UCSD-AML1 (cell line): ENCODE data around the gene DGCR8.

Source experiments
- DNase-seq: peaks from one replicate; lab custom pipeline; 2025; ENCODE audit not compliant: unreplicated experiment; lab: John Stamatoyannopoulos, UW

DGCR8 gene

DNA sequence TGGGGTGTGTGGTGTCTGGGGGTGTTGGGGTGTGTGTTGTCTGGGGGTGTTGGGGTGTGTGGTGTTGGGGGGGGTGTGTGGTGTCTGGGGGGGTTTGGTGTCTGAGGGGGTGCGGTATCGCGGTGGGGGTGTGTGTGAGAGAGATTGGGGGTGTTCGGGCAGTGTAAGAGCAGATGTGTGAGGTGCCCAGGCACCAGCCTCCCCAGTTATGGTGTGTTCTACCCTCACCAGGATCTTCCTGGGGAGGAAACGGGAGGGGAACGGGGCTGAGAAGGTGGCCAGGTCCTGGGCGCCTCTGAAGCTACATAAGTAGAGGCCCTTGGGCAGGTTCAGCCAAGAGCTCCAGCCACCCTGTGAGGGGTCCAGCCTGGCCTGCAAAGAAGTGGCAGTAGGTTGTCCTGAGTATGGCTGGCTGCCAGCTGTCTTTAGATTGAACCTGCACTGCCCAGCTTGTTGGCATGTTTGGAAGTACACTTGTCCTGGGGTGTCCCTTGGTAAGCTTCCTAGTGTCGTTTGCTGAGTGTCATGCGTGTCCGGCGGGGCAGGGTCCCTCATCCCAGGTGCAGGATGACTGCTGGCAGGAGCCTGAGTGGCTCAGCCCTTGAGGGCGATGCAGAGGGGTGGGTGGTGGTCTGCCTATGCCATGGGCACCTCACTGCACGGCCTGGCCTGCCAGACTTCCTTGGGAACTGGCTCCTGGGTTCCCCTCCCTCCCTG is 43.5 kb downstream of the DGCR8 start:
- DNase-seq = no peak

DNA sequence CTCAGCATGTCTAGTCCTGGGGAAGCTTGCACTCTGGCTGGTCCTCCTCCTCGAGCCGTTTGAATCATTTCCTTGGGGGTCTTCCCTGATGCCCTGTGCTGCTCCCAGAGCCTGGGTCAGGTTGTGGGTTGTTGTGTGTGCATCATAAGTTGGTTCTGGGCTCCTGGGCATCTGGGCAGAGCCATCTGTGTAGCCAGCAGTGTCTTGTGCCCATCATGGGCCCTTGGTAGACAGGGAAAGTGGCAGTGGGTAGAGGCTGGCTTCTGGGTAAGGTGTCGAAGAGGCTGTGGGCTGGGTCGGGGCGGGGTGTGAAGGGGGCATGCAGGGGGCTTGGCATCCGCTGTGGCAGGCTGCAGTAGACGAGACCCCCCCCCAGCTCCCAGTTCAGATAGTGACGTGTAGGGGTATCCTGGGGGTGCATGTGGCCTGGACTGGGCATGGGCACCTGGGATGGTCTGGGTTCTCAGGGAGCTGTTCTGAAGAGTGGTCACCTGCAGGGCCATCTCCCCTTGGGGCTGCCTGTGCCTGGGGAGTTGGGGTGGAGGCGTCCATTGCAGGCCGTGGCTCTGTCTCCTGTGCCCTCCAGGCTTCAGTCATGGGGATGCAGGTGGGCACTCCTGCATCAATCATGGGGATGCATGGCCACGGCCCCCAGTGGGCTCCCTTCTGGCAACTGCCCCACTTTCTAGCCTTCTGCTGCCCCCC is 44.2 kb downstream of the DGCR8 start:
- no peak for DNase-seq

DNA sequence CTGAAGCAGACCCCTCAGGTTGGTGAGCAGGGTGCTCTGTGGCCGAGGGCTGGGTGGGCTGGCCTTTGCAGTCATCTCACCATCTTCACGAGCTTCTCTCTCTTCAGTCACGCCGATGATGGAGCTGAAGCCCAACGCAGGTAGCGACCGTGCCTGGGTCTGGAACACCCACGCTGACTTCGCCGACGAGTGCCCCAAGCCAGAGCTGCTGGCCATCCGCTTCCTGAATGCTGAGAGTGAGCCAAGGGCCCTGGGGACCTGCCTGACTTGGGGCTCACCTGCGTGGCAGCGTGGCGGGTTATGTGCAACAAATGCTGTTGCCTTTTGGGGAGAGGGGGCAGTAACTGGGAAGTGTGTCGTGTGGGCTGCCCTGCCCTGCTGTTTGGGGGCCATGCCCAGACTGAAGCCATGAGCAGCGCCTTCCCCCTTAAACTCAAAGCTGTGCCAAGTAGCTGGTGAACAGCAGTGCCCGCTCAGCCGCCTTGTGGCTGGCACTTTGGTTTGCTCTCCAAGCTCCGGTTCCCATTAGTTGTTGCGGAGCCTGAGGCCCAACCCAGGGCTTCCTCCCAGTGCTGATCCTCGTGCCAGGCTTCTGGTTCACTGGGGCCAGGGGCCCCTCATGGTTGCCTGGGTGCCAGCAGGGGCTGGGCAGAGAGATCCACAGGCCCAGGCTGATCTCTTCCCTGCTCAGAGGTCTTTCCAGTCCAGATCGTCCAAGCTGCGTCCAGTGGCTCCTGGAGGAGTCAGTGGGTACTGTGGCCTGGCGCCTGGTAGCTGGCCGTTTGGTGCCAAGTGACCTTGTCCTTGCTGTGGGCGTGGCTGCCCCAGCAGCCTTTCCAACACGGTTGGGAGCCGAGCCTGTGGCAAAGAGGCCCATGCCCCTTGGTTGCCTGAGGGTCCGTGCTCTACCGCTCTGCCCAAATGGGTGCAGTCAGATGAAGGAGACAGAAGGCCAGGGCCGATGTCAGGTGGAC is 45.4 kb downstream of the DGCR8 start:
- no peak for DNase-seq

DNA sequence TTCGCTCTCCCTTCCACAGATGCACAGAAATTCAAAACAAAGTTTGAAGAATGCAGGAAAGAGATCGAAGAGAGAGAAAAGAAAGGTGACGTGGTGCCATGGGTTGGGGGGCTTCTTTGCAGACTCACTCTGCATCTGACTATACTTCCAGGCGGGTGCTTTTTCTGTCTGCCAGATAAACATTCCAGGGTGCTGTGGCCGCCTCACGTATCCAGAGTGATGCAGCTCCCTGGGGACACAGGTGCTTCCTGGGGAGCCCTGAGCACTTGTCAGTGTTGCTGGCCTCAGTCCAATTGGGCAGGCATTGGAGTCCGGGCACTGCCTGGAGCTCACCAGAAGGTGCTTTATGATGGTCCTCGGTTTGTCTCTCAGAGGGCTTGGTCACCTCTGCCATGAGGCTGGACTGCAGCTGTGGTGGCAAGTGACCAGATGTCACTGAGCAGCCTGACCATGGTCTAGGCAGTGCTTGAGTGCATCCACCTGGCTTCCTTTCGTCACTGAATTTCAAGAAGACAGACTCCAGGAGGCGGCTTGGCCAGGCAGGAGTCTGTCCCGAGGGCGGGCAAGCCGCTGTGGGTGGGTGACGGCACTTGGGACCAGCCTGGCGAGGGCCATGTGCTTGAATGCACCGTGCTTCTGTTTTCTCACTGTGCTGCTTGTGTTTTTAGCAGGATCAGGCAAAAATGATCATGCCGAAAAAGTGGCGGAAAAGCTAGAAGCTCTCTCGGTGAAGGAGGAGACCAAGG is 46.4 kb downstream of the DGCR8 start:
- no peak for DNase-seq

DNA sequence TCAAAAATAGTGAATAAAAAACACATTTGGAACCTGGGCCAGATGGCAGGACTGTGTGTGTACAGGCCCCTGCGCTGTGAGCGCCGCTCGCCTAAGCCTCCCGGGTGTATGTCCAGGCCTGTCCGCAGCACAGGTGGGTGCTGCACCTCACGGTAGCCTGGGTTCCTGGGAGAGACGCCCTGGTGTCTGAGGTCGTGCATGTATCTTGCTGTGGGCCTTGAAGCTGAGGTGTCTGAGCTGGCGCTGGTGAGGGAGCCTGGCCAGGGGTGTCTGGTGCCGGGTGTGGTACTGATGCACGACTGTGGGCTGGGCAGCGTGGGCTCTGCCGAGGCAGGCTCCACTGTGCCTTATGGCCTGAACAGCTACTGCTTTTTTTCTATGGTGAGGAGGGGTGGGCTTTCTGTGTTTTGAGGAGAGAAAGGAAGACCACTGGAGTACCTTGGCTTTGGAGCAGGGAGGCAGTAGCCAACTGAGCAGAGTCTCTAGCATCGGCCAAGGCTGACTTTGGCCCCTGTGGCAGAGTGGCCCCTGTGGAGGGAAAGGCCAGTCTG is 47.4 kb downstream of the DGCR8 start:
- DNase-seq = no peak

DNA sequence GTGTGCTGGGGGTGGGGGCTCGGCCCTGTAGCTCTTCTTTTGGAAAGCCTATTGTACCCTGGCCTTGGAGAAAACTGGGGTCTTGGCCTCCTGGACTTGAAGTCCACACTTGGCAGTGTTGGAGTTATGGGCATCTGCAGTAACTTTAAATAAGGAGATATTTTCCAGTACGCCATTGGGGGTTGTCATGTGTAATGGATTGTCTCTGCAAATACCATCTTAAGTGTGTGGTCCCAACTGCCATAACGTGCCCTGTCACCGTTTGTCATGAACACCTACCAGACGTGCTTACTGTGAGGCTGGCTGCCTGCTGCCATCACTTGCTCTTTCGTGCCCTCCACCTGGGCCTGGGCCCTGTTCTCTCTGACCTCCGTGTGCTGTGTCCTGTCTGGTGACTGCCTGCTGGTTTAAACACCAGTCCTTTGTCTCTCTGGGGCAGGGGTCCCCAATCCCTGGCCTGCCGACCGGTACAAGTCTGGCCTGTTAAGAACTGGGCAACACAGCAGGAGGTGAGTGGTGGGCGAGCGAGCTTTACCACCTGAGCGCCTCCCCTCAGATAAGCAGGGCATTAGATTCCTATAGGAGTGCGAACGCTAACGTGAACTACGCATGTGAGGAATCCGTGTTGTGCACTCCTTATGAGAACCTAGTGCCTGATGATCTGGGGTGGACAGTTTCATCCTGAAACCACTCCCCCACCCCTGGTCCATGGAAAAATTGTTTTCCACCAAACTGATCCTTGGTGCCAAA is 48.0 kb downstream of the DGCR8 start:
- DNase-seq = no peak

DNA sequence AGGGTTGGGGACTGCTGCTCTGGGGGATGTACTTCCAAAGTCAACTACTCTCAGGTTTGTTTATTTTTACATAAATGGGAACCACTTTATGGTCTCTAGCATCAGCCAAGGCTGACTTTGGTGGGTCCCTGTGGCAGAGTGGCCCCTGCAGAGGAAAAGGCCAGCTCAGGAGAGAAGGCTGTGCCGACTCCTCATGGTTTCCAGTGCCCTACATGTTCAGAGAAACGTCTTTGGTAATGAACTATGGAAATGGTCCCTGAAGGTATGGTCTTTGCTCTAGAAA is 48.5 kb downstream of the DGCR8 start:
- no peak for DNase-seq

DNA sequence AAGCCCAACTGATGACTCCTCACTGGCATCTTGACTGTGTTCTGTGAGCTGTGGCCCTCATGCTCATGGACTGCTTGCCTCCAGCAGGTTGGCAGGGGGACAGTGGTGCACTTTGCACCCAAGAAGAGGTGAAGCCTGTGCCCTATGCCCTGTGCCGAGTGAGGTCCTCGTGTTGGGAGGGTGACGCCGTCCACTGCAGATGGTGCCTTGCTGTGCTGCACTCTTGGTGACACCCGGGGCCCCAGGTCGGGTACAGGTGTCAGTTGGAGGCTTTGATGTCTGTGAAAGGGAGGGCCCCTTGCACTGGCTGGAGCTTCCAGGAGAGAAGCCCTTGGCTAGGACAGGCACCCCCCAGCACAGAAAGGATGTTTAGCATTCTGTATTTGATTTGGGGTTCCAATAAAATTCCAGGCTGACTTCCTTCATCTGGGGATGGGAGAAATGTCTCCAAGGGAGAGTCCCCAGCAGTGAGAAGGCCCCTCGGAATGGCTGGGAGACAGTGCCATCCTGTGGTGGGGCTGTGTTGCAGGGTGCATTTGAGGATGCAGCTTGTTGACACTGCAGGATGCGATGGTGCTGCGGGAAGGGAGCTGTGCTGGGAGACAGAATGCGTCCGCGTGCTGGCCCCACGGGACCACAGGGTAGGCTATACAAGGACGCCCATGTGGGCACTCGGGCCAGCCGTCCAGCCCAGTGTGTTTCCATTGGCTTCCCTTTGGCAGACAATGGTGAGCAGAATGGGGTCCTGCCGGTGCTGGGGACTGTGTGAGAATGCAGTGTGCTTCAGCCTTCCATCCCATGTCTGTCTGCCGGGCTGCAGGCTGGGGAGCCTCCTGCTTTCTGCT is 49.1 kb downstream of the DGCR8 start:
- DNase-seq = peak; percentile 50

DNA sequence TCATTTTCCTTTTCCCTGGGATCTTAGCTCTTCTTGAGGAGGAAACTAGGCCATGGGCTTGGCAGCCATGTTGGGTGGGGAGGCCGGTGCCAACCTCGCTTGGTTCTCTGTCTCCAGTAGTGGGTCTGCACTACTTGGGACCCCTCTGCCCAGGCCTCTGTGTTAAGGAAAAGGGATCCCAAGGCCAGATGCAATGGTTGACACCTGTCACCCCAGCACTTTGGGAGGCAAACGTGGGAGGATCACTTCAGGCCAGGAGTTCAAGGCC is 49.6 kb downstream of the DGCR8 start:
- DNase-seq = no peak

DNA sequence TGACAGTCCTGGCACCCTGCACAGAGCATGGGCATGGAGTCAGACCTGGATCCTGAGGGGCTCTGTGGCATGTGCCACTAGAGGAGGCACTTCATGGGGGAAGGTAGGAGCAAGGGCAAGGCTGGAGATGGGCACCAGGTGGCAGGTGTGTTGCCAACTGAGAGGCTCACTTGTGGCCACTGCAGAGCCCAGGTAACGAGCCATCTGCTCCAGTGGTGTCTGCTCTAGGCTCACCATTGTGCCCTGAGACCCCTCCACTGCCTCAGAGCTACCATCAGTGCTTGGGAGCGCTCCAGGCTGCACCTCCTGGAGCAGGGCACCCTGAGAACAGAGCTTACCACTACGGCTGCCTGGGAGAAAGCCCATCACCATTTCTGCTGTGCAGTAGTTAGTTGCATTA is 50.3 kb downstream of the DGCR8 start:
- no peak for DNase-seq

DNA sequence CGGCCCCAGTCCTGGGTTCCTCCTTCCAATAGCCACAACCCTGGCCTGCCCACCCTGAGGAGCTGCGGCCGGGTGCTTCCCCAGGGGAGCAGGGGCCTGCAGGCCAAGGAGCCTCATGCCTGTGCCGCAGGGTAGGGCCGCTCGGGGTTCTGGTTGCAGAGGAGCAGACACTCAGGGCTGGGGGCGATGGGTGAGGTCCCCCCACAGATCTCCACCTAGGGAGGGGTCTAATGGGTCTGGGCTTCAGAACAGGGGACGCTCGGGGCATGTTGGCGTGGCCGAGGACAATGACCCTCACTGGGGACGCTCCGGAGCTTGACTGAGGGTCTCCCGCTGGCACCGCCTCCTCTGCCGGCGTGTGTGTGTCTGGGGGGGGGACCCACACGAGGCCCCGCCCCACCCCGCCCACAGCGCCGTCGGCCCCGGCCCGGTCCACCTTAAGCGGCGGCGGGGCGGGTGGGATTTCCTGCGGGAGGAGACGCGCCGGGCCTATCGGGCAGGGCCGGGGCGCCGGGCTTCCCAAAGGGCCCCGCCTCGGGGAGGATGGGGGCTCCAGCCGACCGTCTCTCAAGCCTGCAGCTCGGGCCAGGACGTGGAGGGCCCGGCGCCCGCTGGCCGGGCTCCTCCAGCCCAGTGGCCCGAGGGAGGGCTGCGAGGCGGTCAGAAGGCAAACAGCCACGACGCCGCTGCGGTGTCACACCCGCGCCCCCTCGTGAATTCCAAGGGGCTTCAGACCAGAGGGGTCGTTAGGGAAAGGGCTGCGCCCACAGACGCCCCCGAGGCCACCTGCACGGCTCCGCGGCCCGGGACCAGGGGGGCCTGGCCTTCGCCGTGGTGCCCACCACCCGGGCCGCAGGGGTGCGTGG is 50.9 kb downstream of the DGCR8 start:
- peak; percentile 85 for DNase-seq

DNA sequence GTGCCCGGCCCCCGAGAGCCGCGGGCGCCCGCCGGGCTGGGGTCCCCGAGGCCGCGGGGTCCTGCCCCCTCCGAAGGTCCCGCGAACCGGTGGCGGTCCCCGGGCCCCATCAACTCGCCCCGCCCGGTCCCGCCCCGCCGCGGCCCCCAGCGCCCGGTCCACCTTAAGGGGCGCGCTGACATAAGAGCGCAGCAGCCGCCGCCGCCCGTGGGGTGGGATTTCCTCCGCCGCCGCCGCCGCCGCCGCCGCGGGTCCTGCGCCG is 51.5 kb downstream of the DGCR8 start, which contains the start of gene ZDHHC8:
TSS of gene ZDHHC8 (plus strand) at position 208 of the 262 bp plus-strand sequence. CDS start 144 bp downstream, outside the sequence.
- peak; percentile 47 for DNase-seq

DNA sequence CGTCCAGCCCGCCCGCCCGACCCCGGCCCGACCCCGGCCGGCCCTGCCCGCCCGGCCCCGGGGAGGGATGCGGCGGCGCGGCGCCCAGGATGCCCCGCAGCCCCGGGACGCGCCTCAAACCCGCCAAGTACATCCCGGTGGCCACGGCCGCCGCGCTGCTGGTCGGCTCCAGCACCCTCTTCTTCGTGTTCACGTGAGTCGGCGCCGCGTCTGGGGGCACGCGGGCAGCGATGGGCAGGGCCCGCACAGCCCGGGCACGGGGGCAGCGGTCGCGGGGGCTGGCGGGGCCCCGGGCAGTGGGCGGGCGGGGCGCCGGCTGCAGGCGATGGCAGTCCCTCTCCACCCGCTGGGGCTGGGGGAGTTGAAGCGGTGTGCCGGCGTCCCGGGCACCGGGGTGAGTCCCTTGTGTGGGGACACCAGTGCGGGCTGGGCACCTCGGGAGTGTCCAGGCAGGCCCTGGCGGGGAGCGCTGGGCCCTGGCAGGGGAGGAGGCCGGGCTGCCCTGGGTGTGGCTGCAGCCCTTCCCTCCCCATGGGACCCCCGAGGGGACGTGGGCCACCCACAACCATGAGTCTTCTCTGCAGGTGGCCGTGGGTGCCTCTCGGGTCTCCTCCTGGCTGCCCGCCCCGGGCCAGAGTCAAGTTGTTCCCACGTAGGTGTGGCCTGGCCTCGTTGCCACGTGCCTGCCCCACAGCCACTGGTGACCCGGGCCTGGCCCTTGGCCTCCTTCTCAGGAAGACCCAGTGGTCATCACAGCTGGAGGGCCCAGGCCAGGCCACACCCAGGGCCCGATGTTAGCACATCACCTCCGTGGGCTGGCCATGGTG is 52.0 kb downstream of the DGCR8 start:
- DNase-seq = no peak

DNA sequence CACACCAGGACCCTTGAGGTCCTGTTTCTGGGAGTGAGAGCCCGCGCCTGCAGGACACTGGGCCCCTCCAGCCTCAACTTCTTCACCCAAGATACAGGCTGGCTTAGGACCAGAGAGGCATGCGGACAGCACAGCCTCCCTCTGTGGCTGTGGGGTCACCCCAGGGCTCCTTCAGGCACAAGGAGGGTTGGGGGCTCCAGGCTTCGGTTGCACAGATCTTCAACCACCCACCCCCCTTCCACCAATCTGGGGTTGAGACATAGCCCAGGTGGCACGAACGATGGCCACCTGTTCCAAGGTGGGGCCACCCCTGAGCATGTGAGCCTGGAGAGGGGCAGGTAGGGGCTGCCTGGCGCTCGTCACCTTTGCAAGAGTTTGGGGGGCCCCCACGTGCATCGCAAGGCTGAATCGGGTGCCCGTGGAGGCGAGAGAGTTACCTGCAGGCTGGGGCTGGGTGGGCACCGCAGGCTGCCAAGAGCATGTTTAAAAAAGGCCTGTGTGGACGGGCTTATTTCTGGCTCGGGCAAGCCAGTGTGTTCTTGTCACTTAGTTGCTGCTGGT is 52.7 kb downstream of the DGCR8 start:
- no peak for DNase-seq

DNA sequence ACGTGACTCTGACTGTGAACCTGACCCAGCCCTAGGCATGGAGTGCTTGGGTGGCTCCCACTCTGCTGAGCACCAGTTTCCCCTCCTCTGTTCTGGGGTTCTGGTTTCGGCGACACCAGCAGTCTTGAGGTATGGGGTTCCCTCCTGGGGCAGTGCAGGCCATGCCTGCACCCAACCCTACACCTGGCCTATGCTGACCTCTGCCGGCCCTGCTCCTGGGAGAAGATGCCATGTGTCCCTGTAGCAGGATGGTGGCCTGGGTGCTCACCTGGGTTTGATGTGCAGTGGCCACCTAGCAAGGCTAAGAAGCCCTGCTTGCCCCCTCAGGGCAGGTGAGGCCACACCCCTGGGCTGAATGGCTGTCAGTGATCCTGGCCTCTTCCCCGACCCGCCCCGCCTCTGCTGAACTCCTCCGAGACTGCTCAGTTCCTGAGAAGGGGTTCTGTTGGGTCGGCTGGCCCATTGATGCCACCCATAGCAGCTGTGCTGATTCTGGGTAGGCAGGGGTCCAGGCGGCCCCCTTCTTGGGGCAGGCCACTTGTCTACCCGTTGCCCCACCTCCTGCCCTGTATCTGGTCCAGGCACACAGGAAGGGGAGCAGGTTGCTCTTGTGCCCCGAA is 54.0 kb downstream of the DGCR8 start:
- DNase-seq = no peak

DNA sequence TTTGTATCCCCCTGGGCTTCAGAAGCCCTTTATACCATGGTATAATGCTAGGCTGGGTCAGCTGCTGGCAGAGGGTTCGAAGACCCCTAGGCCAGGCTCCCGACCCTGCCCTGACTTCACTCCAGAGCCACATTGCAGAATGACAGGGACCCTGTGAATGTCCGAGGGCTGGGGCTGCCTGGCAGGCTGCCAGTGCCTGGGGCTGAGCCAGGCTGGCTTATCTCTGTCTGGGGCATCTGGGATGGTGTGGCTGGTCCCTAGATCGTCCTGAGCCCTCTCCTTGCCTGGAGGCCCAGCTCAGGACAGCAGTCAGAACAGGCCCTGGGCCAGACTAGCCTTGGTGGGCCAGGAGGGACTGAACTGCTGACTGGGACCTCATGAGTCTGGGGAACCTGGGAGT is 55.2 kb downstream of the DGCR8 start:
- no peak for DNase-seq
